Activated gamma-delta T cell treated with Interleukin-2 at 50 U/mL for 16 hours (primary cell): ENCODE data around the gene CNTN5.
"Not testable (repeated sequence)": the region's sequence is repeated elsewhere in the genome, so short reads cannot be mapped to it uniquely, and the experiment has no call there.

Experiments
- DNase-seq: peaks from one replicate; pipeline ENCODE4 v3.0.0-alpha.2; 2020

CNTN5 gene

DNA sequence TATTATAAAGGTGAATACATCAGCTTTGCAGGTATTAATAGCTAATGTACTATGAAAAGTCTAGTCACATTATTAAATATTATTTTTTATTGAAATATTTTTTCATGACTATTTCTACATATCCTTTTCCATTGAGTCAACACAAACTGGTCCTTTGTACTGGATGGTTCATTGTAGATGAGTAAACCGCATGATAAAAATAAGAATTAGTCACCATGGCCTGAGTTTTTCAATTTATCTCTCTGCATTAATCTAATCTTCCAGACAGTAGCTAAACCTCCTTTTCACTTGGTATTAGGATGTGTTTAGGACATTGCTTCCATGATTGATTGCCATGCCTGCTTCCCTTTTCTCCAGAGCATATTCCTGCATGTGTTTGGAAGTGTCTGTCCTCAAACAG is 1227.0 kb downstream of the CNTN5 start:
- DNase-seq = no peak

DNA sequence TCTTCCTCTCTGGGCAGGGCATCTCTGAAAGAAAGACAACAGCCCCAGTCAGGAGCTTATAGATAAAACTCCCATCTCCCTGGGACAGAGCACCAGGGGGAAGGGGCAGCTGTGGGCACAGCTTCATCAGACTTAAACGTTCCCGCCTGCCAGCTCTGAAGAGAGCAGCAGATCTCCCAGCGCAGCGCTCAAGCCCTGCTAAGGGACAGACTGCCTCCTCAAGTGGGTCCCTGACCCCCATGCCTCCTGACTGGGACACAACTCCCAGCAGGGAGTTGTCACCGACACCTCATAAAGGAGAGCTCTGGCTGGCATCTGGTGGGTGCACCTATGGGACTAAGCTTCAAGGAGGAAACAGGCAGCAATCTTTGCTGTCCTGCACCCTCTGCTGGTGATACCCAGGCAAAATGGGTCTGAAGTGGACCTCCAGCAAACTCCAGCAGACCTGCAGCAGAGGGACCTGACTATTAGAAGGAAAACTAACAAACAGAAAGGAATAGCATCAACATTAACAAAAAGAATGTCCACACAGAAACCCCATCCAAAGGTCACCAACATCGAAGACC is 1236.6 kb downstream of the CNTN5 start:
- not testable (repeated sequence) for DNase-seq

DNA sequence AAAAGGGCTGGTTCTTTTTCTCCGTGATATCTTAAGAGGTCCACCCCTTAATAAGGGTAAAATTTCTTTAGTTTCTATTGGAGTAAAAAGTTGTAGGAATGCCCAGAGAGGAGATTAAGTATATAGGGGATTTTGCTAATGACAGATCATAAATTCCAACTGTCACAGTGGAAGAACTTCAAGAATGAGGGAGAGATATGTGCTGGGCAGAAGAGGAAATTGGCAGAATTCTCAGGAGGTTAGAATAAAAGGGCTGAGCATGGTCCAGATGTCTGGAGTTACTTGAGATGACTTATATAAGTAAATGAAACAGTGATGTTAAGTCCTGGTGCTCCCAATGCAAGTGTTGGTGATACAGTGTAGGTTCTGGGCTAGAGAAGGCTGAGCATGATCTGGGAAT is 1248.8 kb downstream of the CNTN5 start:
- DNase-seq = no peak

DNA sequence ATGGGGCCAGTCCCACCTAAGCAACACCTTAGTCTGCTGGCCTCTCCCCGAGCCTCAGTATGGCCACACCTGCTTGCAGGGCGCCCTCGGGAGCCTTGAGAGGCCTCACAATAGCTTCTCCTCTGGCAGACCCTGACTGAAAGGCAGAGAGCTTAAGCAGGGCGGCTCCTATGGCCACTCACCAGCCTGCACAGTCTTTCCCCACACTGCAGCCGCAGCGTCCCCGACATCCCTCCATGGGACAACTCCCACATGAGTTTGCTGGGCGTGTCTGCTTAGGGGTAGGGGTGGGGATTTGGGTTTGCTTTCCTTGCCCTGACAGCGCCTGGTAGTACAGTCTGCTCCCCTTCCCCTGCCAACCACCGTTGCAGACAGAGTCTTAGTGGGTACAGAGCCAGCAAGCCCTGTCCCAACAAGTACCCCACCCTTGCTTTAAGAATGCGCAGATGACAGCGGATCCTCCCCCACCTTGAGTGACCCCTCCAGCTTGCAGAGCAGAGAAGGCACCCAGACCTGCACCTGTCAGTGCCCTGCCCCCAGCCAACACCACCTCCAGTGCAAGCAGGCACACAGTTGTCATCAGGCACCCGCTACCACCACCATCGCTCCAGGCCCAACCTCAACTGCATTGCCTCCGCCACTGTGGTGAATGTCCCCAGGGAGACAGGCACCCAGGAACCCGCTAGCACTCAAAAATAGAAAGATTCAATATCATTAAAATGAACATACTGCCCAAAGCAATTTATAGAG is 1252.5 kb downstream of the CNTN5 start:
- DNase-seq = no peak

DNA sequence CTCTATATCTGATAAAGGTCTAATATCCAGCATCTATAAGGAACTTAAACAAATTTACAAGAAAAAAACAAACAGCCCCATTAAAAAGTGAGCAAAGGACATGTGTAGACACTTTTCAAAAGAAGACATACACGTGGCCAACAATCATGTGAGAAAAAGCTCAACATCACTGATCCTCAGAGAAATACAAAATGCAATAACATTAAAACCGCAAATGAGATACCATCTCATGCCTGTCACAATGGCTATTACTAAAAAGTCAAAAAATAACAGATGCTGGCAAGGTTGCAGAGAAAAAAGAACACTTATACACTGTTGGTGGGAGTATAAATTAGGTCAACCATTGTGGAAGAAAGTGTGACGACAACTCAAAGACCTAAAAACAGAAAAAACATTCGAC is 1253.7 kb downstream of the CNTN5 start:
- not testable (repeated sequence) for DNase-seq

DNA sequence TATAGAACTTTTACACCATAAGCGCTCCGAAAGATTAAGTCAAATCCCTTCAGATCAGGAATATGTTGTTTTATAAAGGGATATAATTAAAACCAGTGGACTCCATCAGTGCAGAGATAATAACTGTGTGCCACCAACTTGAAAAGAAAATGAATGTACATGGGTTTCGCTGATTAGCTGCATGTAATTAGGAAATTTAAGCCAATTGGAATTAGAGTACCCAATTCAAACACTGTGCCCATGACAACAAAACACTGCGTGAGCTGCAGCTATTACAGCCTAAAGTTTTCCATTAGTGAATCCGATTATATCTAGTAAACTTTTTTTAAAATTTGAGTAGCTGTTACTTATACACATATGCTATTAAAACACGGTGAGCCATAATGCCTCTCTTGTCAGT is 1274.0 kb downstream of the CNTN5 start:
- no peak for DNase-seq

DNA sequence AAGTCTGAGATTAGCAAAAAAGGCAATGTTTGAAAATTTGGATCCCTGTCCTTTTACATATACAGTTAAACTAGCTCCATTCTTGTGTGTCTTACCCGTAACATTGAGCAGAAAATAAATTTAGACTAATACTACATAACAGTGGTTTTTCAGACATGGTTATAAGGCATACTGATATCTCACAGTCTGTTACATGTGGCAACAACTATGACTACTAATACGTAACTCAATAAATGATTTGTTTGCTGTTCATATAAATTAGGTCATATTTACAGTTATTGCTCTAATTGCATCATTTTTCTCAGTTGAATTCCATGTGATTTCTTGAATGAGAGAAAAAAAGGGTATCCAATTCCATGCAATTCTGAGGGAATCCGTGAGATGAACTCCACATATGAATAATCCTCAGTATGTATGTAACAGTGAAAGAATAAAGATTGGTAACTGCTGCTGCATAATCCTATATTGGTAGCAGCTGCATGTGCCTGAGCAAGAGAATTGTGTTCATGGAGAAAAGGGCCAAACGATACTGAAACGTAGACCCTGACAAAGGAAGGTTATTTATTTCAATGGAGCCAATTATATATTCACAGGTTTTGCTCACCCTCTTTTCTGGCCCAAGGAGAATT is 1275.4 kb downstream of the CNTN5 start:
- DNase-seq = no peak

DNA sequence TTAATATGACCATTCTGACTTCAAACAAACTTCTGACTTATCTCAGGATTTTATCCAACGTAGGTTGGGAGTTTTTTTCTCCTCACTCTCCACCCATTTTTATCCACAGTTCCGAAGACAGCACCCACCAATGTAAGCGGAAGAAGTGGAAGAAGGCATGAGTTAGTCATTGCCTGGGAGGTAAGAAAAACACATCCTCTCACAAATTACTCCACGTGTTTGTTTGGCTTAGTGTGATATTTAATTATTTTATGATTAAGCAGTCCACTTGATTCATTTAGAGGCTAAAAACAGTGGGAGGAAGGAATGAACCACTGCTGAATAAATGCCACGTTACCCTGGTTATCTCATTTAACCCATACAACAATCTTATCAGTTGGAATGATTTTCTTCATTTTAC is 1276.8 kb downstream of the CNTN5 start:
- DNase-seq = no peak

DNA sequence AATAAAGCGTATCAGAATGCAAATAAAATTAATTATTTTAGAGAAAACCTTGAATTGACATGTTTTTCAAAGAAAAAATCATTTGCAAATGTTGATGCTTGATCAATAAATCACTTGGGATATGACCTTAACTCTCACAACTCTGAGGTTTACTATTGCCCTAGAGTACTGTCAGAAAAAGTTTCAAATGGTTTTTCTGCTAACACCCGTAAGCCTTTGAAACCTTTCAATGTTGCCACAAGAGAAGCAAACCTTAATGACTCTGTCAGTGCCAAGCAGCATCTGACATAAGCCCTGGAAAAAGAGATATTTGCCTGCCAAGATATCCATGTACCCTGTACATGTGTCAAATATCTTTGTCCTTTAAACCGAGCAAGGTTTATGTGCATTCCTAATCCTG is 1282.1 kb downstream of the CNTN5 start:
- DNase-seq = no peak

DNA sequence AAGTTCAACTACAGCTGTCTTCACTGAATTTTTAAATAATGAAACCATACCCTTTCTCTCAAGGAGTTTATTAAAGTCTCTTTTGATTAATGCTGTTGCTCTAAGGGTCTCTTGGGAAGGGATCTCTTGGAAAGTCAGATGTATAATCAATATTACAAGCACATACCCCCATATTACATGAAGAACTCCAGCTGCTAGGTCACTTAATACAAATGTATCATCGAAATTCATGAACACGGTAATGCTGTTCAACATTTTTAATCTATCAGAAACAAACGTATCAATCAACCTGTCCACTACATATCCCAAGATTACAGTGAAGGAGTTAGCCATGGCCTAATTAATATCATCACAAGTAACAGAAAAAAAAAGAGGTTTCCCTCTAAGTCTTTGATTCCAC is 1283.1 kb downstream of the CNTN5 start:
- no peak for DNase-seq

DNA sequence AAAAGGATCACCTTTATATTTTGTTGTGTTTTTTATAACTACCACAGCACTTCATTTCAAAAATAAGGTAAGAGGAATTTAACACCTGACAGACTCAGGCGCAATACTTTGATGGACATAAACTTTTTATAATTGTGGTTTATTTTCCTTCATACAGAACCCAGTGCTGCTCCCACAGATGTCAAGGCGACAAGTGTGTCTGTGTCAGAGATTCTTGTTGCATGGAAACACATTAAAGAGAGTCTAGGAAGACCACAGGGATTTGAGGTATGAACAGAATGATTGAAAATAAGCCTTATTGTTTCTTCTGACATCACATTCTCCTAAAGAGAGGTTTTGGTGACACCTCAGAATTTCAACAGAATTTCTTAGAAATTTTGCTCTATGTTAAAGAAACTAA is 1287.5 kb downstream of the CNTN5 start:
- DNase-seq = no peak

DNA sequence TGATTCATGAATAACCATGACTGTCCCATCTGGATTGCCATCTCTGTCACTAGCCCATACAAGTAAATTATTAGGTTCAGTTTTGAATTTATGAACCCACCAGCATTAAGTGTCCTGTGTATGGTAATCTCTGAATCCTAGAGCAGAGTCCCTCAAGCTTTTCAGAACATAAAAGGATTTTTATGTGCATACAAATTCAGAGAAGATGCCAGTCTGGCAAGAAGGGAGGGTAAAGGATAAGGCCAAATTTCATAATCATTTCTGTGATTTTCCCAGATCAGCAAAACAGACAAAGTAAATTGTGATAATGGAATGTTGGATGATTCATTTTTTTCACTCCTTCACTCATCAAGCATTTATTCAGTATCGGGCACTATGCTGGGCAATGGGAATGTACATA is 1295.2 kb downstream of the CNTN5 start:
- DNase-seq = no peak

DNA sequence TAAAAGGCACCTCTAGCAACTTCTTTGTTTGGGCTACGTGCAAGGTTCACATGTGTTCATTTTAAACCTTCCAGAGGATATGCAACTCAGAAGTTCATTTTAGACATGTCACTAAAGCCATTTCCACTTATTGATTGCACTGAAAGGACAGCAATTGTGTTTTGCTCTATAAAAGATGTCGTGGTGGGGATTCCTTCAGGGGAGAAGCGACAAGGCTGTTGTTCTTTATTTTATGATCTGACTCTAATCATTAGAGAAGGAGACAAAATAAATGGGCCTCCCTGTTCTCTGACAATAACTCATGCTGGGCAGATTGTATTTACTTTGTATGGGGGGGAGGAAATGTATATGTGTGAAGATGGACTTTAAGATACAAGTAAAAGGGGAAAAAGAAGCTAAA is 1296.2 kb downstream of the CNTN5 start:
- no peak for DNase-seq

DNA sequence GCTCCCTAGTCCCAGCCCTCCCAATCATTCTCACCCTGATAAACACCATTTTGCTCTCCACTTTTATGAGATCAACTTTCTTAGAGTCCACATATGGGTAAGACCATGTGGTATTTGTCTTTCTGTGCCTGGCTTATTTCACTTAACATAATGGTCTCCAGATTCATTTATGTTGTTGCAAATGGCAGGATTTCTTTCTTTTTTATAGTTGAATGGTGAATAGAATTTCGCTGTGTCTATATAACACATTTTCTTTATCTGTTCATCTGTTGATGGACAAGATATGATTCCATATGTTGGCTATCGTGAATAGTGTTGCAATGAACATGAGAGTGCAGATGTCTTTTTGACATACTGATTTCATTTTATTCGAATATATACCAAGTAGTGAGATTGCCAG is 1298.9 kb downstream of the CNTN5 start:
- no peak for DNase-seq

DNA sequence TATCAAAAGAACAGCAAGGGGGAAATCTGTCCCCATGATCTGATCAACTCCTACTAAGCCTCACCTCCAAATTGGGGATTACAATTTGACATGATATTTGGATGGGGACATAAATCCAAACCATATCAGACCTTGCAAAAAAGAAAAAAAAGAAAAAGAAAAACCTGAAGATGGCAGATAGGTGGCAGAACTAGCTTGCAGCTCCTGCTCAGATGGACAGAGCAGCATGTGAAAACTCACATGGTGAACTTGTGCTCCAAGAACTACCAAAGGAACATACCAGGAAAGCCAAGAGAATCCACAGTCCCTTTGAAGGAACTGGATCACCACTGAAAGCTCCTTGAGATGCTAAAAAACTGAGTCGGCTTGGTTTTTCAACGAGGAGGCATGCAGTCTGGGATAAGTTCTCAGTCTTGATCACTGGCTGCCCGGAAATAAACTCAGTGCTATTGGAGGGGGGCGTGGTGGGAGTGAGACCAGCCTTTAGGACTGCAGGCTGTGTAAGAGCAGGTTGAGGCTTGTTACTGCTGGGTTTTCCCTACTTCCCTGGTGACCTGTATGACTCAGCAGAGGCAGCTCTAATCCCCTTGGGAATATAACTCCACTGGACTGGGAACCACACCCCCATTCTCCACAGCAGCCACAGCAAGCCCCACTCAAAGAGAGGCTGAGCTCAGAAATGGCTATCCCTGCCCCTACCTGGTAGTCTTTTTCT is 1308.0 kb downstream of the CNTN5 start:
- no peak for DNase-seq

DNA sequence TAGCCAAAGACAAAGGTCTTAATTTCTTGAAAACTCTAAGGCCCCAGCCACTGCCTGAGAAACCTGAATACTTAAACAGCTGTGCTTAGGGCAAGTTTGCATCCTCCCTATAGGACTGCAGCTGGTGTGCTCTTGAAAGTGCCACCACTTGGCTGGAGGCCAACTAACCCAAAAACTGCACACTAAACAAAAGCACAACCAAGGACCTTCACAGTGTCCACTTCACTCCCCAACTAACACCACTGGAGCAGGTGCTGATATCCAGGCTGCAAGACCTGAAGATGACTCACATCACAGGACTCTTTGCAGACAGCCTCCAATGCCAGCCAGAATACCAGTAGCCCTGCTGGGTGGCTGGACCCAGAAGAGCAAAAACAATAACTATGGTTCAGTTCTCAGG is 1308.6 kb downstream of the CNTN5 start:
- no peak for DNase-seq

DNA sequence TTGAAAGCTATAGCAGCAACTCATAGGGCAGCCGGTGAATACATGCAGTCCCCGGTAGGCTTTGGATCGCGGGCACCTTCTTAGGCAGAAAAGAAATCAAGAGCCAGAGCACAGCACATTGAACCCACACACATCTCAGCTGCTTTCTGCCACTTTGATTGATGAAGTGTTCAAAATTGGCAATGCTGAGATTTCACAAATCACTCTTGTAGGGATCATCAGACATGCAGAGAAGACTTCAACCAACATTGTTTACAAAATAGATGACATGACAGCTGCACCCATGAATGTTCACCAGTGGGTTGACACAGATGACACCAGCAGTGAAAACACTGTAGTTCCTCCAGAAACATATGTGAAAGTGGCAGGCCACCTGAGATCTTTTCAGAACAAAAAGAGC is 1316.1 kb downstream of the CNTN5 start:
- DNase-seq = no peak

DNA sequence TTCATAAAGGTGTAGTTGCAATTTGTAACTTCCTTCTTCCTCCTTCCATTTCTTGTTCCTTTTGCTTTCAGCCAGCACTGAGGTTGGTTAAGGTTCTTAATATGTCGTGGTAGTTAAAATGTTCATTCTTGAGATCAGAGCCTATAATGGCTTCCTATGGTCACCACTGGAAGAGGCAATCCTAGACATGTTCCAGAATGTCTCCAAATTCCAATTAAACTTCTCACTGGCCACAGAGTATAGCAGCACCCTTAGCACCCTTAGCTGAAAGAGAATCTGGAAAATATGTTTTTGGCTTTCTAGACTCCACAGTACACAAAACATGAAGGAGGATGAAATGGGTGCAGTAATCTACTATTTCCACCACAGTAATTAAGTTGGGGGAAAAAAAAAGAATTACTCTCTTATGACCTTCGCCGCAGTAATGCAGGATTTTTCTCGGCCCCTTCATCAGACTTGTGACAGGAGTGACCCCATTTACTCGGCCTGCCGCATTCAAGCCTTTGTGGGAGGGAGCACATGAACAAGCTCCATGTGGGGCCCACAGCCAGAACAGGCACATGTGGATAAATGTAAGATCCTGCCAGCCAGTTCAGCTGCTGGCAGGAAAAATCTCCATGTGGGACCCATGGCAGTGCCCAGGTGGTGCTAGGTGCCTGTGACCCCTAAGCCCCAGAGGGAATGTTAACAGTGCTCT is 1317.5 kb downstream of the CNTN5 start:
- no peak for DNase-seq

DNA sequence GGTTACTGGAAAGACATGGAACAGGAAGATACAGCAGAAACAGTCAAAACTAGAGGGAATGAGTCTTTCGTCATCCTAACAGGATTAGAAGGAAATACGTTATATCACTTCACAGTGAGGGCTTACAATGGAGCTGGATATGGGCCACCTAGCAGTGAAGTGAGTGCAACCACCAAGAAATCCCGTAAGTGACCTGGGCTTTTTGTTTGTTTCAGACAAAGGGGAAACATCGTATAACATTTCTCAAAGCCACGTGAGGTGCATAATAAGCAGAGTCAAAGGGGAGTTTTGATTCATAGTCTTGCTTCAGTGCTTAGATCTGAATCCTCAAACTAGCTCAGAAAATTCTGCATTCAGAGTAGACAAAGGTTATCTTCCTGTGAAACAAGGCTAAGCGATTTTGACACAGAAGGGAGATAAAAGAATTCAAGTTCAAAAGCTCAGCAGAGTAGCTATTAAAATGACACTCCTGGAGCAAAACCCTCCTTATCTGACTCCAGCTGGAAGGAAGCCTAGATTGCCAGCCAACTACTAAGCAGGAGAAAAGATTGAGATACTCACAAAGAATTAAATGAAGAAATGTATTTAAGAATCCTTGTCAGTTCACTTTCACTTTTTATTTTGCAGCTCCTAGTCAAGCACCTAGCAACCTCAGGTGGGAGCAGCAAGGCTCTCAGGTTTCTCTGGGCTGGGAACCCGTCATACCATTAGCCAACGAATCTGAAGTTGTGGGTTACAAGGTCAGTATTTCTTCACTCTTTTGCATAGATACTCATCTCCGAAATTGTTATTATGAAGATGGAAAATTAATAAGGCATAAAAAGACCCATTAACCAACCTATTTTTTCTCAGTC is 1319.9 kb downstream of the CNTN5 start:
- no peak for DNase-seq

DNA sequence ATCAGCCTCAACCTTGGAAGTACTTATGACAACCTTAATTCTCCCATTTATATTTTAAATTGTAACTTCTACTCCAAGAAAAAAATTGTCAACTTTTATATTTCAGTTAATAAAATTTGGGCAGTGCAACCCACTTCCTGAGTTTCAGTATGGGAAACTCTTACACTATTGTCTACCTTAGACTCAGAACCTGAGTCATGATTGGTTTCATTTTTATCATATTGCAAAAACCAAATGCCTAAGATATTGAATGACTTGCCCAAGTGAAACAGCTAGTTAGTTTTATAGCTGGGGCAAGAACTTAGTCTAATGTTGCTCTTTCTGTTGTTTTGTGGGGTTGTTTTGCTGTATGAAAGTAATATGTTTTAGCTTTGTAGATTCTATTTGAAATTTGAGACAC is 1332.3 kb downstream of the CNTN5 start:
- DNase-seq = no peak

DNA sequence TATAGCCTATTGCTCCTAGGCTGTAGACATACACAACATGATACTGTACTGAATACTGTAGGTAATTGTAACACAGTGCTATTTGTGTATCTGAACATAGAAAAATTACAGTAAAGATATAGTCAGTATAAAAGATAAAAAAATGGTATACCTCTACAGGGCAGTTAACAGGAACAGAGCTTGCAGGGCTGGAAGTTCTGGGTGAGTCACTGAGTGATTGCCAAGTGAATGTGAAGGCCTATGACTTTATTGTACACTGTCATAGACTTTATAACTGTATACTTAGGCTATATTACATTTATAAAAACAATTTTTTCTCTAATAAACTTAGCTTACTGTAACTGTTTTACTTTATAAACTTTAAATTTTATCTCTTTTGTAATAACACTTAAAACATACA is 1334.0 kb downstream of the CNTN5 start:
- DNase-seq = no peak

DNA sequence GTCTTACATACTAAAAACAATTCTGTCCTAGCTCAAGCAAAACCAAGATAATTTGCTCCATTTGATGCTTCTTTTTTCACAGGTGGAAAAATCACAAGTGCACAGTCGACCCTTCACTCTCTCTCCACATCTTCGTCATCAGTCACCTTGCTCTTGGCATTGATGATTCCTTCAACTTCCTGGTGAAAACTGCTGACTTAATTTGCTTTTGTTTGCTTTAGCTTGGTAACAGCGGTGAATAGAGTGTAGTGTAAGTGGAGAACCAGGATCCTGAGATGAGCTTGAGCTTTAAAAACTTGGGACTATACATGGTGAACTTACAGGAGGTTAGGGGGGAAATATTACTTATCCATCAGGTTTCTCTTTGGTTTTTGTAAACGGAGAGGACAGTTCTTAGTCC is 1335.3 kb downstream of the CNTN5 start:
- no peak for DNase-seq
